Putamen (tissue), 1 donor: ENCODE results near the gene EPB41L1.

Source experiments
- DNase-seq: peaks from one replicate; pipeline ENCODE4 v3.0.0-alpha.2; 2016; ENCODE audit warnings: low spot score

The EPB41L1 gene

DNA sequence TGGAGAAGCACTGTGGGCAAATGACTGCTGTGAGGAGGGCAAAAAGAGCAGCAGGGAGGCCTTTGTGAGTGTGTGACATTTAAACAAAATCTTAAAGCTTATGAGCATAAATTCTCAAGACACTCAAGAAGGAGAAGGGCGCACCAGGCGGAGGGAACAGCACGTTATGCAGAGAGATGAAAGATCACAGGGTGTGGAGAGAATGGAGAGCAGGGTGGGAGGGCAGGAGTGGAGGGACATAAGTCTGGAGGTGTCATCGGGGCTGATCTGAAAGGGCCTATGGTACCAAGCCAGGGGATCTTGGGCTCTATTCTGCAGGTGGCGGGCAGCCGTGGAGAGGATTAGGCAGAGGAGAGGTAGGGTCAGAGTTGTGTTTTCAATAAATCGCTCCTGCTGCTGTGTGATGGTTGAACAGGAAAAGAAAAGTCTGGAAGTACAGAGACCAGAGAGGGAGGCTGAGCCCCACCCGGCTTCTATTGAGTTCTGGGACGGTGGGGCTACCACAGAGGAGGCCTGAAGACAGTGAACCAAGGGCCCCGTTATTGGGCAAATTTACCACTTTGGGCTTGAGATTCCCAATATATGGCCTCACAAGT lies 127.3 kb downstream of the EPB41L1 start:
- DNase-seq = no peak
